HPDE6-E6E7 (cell line): ENCODE measurements around the gene SPAG17.

Source experiments
- DNase-seq: peaks from one replicate; pipeline ENCODE4 v3.0.0; 2011; ENCODE audit warnings: missing footprints; ENCODE audit errors: extremely low spot score

Gene SPAG17

GRCh38 chr1:118075116-118075515 is 109.9 kb downstream of the SPAG17 start:
- DNase-seq: no peak

GRCh38 chr1:118073648-118074435 is 111.2 kb downstream of the SPAG17 start:
- no peak for DNase-seq

GRCh38 chr1:118049981-118050380 is 135.0 kb downstream of the SPAG17 start:
- no peak for DNase-seq

GRCh38 chr1:118047650-118048224 is 137.3 kb downstream of the SPAG17 start:
- no peak for DNase-seq

GRCh38 chr1:118047006-118047649 is 137.9 kb downstream of the SPAG17 start:
- DNase-seq: no peak

- no peak for DNase-seq
Observed at GRCh38 chr1:118043624-118044023, 141.4 kb downstream of the SPAG17 start.

- DNase-seq: no peak
Observed at GRCh38 chr1:118042501-118042900, 142.5 kb downstream of the SPAG17 start.

- DNase-seq: no peak
Observed at GRCh38 chr1:118039170-118039569, 145.9 kb downstream of the SPAG17 start.

GRCh38 chr1:118032883-118033282 is 152.1 kb downstream of the SPAG17 start:
- DNase-seq: no peak

- no peak for DNase-seq
Observed at GRCh38 chr1:118028267-118028666, 156.8 kb downstream of the SPAG17 start.

GRCh38 chr1:118023199-118023598 is 161.8 kb downstream of the SPAG17 start:
- DNase-seq: no peak

GRCh38 chr1:118021668-118022067 is 163.4 kb downstream of the SPAG17 start:
- no peak for DNase-seq

GRCh38 chr1:118018060-118018459 is 167.0 kb downstream of the SPAG17 start:
- DNase-seq: no peak

- DNase-seq: no peak
Observed at GRCh38 chr1:118013938-118014337, 171.1 kb downstream of the SPAG17 start.

- no peak for DNase-seq
Observed at GRCh38 chr1:118013336-118013735, 171.7 kb downstream of the SPAG17 start.

GRCh38 chr1:118012515-118013124 is 172.4 kb downstream of the SPAG17 start:
- DNase-seq: no peak

- no peak for DNase-seq
Observed at GRCh38 chr1:118008011-118008410, 177.0 kb downstream of the SPAG17 start.

- DNase-seq: no peak
Observed at GRCh38 chr1:118007391-118007790, 177.6 kb downstream of the SPAG17 start.

GRCh38 chr1:118004312-118004711 is 180.7 kb downstream of the SPAG17 start:
- DNase-seq: no peak

GRCh38 chr1:117985973-117986372 is 199.1 kb downstream of the SPAG17 start:
- no peak for DNase-seq

- DNase-seq: no peak
Observed at GRCh38 chr1:117985239-117985638, 199.8 kb downstream of the SPAG17 start.

- no peak for DNase-seq
Observed at GRCh38 chr1:117981455-117982192, 203.4 kb downstream of the SPAG17 start.
